ENCODE data around the gene MBD3L2B.
"Not testable (repeated sequence)": the region's sequence is repeated elsewhere in the genome, so short reads cannot be mapped to it uniquely, and the experiment has no call there.

The MBD3L2B gene

DNA sequence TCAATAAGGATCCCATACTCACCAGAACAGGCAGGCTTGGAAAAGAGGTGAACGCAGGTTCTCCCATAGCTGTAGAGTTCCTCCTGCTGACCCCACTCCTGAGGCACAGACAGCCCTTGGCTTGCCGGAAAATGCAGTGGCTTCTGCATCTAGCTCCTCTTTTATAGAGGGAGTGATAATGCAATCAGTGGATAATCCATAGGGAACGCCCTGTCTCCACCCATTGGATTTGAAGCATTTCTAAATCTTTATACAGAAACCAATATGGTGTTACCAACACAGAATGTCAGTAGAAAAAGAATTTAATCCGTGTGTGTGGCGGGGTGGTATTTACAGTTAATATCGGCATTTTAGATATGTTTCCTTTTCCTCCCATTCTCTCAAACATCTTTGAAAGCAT is at the start of gene MBD3L2B:
Gene MBD3L2B (minus strand): TSS at position 101 of the 400 bp plus-strand sequence. CDS start 34 bp downstream, at position 67.
- DNase-seq = not testable (repeated sequence)

DNA sequence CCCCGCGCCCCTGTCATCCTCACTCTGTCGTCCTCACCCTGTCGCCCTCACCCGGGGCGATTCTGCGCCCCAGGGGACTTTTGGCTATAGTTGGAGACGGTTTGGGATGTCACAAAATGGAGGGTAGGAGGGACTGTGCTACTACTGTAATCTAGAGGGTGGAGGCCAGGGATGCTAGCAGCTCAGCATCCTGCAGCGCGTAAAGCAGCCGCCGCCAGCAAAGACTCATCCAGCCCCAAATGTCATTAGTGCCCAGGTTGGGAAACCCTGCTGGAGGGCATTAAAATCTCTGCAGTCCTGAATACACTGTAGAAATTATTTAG is 48.6 kb upstream of the MBD3L2B start:
- no peak for DNase-seq

DNA sequence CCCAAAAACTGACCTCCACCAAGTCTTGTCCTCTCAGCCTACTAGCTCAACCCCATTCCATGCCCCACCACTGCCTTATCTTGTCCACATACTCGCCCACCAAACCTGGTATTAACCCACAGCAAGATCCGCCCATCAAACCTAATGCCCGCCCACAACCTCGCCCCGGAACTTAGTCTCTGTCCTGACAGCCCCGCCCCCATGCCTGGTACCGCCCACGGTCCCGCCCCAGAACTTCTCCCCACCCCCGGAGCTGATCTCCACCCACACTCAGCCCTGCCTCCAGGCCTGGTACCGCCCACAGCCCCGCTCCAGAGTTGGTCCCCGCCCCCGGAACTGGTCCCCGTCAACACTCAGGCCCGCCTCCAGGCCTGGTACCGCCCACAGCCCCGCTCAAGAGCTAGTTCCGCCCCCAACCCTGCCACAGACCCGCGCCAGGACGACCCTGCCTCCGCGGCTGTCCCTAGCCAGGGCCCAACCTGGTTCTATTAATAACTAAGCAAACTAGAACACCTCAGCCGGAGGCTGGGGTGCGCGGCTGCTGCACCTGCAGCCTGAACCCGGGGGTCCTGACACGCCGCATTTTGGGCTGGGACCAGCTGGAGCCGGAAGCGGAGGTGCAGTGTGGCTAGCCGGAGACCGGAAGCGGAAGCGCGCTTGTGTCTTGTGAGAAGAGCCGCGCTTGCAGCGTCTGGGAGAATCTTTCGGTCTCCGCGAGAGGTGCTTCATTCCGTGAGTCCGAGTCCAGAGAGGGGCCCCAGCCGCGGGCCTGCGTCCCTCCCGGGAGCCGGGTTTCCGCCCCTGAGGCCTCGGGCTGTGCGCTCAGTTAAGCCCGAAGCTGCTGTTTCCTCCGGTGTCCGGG is 48.0 kb upstream of the MBD3L2B start, which contains the start of gene ZNF557:
Gene ZNF557 (plus strand): TSS at position 662 of the 862 bp plus-strand sequence. CDS start 5,372 bp downstream, outside the sequence.
- peak; percentile 99 for DNase-seq

DNA sequence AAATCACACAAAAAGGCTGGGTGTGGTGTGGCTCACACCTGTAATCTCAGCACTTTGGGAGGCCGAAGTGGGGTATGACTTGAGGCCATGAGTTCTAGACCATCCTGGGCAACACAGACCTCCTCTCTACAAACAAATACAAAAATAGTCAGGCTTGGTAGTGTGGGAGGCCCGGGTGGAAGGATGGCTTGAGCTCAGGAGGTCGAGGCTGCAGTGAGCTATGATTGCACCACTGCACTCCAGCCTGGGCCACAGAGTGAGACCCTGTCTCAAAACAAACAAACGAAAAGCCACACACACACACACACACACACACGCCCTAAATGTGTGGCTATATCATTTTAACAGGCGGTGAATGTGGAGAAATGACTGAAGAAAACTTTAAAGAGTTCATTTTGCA is 47.4 kb upstream of the MBD3L2B start:
- no peak for DNase-seq

DNA sequence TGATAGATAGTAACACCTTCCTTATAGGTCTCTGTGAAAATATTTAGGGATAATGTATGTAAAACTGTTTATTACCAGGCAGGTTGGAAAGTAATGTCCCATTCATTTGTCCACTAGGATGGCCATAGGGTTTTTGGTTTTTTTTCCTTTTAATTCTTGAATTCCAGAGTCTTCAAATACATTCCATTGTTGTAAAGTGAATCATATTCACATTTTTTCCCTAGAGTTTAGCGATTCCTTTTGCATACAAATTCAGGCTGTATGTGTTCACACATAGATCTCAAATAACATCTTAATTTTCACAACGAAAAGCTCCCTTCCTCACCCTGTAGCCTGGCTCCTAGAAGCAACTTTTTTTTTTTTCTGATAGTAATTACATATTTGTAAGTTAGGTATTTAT is 46.5 kb upstream of the MBD3L2B start:
- DNase-seq = no peak

DNA sequence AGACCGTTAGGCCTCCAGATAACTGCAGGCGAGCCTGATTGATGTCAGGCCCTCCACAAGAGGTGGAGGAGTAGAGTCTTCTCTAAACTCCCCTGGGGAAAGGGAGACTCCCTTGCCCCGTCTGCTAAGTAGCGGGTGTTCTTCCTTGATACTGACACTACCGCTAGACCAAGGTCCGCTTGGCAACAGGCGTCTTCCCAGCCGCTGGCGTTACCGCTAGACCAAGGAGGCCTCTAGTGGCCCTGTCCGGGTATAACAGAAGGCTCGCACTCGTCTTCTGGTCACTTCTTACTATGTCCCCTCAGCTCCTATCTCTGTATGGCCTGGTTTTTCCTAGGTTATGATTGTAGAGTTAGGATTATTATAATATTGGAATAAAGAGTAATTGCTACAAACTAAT is 45.9 kb upstream of the MBD3L2B start:
- not testable (repeated sequence) for DNase-seq

DNA sequence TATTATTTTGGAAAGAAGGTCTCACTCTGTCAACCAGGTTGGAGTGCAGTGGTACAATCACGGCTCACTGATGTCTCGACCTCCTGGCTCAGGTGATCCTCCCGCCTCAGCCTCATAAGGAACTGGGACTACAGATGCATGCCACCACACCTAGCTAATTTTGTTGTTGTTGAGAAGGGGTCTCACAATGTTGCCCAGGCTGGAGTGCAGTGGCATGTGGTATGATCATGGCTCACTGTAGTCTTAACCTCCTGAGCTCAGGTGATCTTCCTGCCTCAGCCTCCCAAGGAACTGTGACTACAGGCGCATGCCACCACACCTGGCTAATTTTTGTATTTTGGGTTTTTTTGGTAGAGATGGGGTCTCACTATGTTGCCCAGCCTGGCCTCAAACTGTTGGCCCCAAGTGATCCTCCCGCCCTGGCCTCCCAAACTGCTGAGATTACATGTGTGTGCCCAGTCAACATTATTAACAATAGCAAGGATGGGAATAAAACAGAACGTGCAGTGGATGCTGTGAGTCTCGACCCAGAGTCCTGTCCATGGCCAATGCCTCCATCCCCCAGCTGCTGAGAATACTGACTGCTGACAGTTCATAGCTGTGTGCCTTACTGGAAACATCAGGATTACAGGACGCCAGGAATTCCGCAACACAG is 42.7 kb upstream of the MBD3L2B start:
- DNase-seq = no peak

DNA sequence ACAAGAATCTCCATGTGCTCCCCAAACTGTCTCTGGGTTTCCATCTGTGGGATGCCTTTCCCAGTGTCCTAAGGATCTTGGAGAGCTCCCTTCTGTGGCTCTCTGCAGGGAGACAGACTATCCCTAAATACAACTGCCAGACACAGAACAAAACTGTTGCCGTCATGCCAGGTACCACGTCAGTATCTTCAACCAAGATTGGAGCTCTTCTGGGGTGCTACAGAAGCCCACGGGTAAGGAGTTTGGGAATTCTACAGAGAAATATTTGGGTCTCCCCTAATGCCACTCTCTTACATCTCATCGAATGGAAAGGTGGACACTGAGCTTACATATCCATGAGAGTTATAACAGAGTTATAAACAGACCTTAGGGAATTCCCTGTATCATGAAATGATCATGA is 42.1 kb upstream of the MBD3L2B start:
- DNase-seq = no peak

DNA sequence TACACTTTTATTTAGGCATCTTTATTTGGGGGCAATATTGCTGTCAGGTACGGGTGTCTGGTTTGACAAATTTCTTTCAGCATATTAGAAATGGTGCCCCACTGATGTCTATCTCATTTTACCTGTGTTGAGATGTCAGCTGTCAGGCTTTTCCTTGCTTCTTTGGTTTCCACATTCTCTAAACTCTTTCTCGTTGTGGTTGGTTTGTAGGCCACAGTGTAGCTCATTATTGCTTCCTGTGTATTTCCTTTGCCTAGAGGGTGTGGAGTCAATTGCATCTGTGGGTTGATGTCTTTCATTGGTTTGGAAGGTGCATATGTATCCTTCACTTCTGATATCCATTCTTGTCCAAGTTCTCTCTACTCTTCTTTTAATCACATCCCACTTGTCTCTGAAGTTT is 38.7 kb upstream of the MBD3L2B start:
- not testable (repeated sequence) for DNase-seq

DNA sequence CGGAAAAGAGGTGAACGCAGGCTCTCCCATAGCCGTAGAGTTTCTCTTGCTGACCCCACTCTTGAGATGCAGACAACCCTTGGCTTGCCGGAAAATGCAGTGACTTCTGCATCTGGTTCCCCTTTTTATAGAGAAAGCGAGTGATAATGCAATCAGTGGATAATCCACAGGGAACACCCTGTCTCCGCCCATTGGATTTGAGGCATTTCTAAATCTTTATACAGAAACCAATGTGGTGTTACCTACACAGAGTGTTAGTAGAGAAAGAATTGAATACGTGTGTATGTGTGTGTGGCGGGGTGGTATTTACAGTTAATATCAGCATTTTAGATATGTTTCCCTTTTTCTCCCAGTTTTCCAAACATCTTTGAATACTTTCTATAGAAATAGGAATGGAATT is 37.3 kb upstream of the MBD3L2B start, which contains the start of gene MBD3L3:
Gene MBD3L3 (minus strand): TSS at position 101 of the 400 bp plus-strand sequence. CDS start 71 bp downstream, at position 30.
- not testable (repeated sequence) for DNase-seq

DNA sequence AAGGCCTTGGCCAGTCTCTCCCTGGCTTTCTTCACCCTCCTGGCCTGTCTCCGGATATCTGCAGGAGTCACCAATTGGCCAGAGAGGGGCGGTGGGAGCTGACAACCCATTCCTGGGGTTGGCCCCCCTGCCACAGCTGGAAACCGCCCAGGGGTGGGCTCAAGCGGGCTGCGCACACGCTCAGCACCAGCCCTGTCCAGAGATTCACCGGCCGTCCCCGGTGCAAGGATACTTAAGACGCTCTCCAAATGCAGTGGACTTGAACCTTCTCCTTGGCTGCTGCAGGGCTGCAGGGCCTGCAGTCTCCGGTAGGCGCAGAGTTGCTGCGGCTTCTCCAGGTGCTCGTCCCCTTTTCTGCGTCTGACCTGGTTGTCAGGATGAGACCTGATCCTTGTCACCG is 35.1 kb upstream of the MBD3L2B start:
- not testable (repeated sequence) for DNase-seq

DNA sequence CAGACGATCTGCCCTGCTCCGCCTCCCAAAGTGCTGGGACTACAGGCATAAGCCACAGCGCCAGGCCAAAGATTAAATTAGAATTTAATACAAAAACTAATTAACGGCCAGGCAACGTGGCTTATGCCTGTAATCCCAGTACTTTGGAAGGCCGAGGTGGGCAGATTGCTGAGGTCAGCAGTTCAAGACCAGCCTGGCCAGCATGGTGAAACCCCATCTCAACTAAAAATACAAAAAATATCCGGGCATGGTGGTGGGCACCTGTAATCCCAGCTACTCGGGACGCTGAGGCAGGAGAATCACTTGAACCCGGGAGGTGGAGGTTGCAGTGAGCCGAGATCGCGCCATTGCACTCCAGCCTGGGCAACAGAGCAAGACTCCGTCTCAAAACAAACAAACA is 34.4 kb upstream of the MBD3L2B start:
- not testable (repeated sequence) for DNase-seq

DNA sequence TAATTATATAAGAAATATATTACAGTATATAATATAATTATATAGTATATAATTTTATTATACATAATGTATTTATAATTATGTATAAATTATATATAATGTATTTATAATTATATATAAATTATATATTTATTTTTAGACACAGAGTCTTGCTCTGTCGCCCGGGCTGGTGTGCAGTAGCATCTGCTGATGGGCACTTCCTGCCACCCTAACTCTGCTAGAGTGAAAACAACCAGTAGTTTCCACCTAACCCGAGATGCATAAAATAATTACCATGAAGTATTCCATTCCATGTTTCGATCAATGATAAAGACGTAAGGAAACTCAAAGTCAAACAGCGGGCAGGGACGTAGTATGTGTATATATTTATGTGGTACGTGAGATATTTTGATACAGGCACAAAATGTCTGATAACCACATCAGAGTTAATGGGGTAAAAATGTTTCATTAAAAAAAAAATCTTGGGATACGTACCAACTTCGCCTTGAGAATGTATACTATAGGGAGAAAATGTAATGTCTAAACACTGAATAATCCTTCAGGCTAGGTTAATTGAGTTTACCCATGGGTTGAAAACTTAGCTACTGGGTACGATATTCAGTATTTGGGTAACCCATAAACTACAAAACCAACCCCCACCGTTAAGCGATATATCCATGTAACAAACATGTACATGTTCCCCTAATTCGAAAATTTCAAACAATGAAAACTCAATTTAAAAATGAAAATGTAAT is 33.6 kb upstream of the MBD3L2B start:
- not testable (repeated sequence) for DNase-seq

DNA sequence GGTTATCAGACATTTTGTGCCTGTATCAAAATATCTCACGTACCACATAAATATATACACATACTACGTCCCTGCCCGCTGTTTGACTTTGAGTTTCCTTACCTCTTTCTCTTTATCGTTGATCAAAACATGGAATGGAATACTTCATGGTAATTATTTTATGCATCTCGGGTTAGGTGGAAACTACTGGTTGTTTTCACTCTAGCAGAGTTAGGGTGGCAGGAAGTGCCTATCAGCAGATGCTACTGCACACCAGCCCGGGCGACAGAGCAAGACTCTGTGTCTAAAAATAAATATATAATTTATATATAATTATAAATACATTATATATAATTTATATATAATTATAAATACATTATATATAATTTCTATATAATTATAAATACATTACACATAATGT is 31.7 kb upstream of the MBD3L2B start:
- not testable (repeated sequence) for DNase-seq

DNA sequence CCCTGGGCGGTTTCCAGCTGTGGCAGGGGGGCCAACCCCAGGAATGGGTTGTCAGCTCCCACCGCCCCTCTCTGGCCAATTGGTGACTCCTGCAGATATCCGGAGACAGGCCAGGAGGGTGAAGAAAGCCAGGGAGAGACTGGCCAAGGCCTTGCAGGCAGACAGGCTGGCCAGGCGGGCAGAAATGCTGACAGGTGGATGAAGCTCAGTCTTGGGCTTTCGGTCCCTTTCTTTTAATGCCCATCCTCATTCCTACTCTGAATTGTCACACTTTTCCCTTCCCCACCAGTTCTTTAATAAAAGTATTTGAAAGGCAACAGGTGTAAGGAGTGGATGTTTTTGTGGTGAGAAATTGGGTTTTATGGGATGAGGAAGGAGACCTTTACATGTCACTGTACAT is 30.2 kb upstream of the MBD3L2B start:
- DNase-seq = not testable (repeated sequence)

DNA sequence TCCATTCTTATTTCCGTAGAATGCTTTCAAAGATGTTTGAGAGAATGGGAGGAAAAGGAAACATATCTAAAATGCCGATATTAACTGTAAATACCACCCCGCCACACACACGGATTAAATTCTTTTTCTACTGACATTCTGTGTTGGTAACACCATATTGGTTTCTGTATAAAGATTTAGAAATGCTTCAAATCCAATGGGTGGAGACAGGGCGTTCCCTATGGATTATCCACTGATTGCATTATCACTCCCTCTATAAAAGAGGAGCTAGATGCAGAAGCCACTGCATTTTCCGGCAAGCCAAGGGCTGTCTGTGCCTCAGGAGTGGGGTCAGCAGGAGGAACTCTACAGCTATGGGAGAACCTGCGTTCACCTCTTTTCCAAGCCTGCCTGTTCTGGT is 27.8 kb upstream of the MBD3L2B start, which contains the start of gene MBD3L2:
Gene MBD3L2 (plus strand): TSS at position 301 of the 400 bp plus-strand sequence. CDS start 53 bp downstream, at position 354.
- DNase-seq = not testable (repeated sequence)

DNA sequence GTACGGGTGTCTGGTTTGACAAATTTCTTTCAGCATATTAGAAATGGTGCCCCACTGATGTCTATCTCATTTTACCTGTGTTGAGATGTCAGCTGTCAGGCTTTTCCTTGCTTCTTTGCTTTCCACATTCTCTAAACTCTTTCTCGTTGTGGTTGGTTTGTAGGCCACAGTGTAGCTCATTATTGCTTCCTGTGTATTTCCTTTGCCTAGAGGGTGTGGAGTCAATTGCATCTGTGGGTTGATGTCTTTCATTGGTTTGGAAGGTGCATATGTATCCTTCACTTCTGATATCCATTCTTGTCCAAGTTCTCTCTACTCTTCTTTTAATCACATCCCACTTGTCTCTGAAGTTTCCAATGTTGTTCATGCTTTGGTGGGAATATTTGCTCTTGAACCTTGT is 20.3 kb upstream of the MBD3L2B start:
- DNase-seq = not testable (repeated sequence)

DNA sequence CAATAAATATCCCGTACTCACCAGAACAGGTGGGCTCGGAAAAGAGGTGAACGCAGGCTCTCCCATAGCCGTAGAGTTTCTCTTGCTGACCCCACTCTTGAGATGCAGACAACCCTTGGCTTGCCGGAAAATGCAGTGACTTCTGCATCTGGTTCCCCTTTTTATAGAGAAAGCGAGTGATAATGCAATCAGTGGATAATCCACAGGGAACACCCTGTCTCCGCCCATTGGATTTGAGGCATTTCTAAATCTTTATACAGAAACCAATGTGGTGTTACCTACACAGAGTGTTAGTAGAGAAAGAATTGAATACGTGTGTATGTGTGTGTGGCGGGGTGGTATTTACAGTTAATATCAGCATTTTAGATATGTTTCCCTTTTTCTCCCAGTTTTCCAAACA is 18.8 kb upstream of the MBD3L2B start, which contains the start of gene MBD3L4:
Gene MBD3L4 (minus strand): TSS at position 101 of the 400 bp plus-strand sequence. CDS start 35 bp downstream, at position 66.
- DNase-seq = not testable (repeated sequence)

DNA sequence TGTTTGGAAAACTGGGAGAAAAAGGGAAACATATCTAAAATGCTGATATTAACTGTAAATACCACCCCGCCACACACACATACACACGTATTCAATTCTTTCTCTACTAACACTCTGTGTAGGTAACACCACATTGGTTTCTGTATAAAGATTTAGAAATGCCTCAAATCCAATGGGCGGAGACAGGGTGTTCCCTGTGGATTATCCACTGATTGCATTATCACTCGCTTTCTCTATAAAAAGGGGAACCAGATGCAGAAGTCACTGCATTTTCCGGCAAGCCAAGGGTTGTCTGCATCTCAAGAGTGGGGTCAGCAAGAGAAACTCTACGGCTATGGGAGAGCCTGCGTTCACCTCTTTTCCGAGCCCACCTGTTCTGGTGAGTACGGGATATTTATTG is 9.0 kb upstream of the MBD3L2B start, which contains the start of gene MBD3L5:
Gene MBD3L5 (plus strand): TSS at position 301 of the 400 bp plus-strand sequence. CDS start 34 bp downstream, at position 335.
- not testable (repeated sequence) for DNase-seq

DNA sequence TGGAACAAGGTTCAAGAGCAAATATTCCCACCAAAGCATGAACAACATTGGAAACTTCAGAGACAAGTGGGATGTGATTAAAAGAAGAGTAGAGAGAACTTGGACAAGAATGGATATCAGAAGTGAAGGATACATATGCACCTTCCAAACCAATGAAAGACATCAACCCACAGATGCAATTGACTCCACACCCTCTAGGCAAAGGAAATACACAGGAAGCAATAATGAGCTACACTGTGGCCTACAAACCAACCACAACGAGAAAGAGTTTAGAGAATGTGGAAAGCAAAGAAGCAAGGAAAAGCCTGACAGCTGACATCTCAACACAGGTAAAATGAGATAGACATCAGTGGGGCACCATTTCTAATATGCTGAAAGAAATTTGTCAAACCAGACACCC is 7.6 kb upstream of the MBD3L2B start:
- not testable (repeated sequence) for DNase-seq

DNA sequence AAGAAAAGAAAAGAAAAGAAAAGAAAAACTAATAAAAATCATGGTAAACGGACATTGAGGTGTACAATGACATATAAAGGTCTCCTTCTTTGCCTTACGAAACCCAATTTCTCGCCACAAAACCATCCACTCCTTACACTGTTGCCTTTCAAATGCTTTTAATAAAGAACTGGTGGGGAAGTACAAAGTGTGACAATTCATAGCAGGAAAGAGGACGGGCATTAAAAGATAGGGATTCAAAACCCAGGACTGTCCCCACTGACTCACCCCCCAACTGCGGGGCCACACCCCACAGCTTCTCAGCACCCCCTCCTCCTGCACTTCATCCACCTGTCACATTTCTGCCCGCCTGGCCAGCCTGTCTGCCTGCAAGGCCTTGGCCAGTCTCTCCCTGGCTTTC is 2.4 kb downstream of the MBD3L2B start:
- DNase-seq = no peak

DNA sequence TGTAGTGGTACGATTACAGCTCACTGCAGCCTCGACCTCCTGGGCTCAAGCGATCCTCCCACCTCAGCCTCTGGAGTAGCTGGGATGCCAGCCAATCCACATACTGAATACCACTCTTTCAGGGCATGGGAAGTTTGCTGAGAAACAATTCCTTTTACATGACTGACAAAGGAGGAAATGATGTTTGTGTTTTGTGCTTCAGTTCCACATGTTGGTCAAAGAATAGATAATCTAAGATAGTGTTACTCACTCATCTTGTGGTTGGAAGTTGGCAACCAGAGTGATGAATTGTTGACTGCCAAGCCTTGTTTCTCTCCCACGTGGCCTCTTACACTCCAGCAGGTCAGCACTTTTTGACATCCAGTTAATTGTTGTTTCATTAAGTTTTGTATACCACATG is 7.6 kb downstream of the MBD3L2B start:
- DNase-seq = peak; percentile 7

Measured in CD4-positive, alpha-beta T cell treated with Interleukin-10 for 1 hour (primary cell).